GM12878 (cell line): ENCODE measurements around the gene ARHGEF33.

ENCODE experiments used
- MEF2A ChIP-seq: IDR thresholded peaks from 2 replicates; pipeline ENCODE4 v1.6.1; 2011; ENCODE audit warnings: low read depth, mild to moderate bottlenecking, low read length, moderate library complexity; ENCODE audit not compliant: insufficient read depth
- PBX3 ChIP-seq: IDR thresholded peaks from 2 replicates; pipeline ENCODE4 v1.6.1; 2011; ENCODE audit warnings: mild to moderate bottlenecking, low read depth, low read length, moderate library complexity; ENCODE audit not compliant: insufficient replicate concordance
- REST ChIP-seq: IDR thresholded peaks from 2 replicates; pipeline ENCODE4 v1.6.1; 2012; ENCODE audit warnings: mild to moderate bottlenecking, low read depth, low read length
- SMAD1 ChIP-seq: fragments of 450-650 bp; IDR thresholded peaks from 2 replicates; pipeline ENCODE4 v1.6.1; 2018; ENCODE audit warnings: mild to moderate bottlenecking, low read depth; ENCODE audit not compliant: partially characterized antibody
- ZBTB11 ChIP-seq: fragments of 450-650 bp; formaldehyde crosslinking; IDR thresholded peaks from 2 replicates; pipeline ENCODE4 v1.5.0; 2022; ENCODE audit warnings: mild to moderate bottlenecking, missing genetic modification characterization

- no peak for TF ChIP-seq PBX3
- no peak for TF ChIP-seq SMAD1
- TF ChIP-seq MEF2A: no peak
- no peak for TF ChIP-seq REST
- TF ChIP-seq ZBTB11: no peak
These were observed 134.0 kb downstream of the ARHGEF33 start for GRCh38 chr2:39023649-39024048.
